ENCODE data around the gene EFCAB7. TPM values are rescaled to one million over a fixed set of nuclear protein-coding genes. Genes with fewer than 3 reads are reported as not detected.

Gene EFCAB7
- total and polyA plus RNA-seq, 2 of the 8 experiments (the other 6 are each of a cell fraction or from before 2014, with no cell fraction given), result 1.1 to 3.1 TPM

- H3K9me3 ChIP-seq (ENCODE audit: insufficient read depth in 2 of 2, low read depth in 1 of 2, low read length in 1 of 2), result no peaks in the 10 kb centered on the region
- no peak for DNase-seq (ENCODE audit: low read depth in 1 of 2, low spot score in 2 of 2)
- no peak overlapping the region for H3K4ac ChIP-seq (replicated peaks; ENCODE audit: insufficient read length, low read depth, low read length)
- no peak overlapping the region for H2AFZ ChIP-seq (ENCODE audit: low read length)
- H3K36me3 ChIP-seq (ENCODE audit: control insufficient read depth in 2 of 4, insufficient read depth in 4 of 4, low read length in 3 of 4), result no peaks in the 10 kb centered on the region
- WGBS, 2 experiments (ENCODE audit: extremely low coverage in 1 of 2, insufficient coverage in 1 of 2, insufficient read length in 1 of 2, insufficient replicate concordance in 2 of 2, low coverage in 1 of 2, low lambda C conversion rate in 2 of 2, missing lambda C conversion rate in 1 of 2), result 89% methylated on average over 8 of the region's 8 CpGs; no CpG with 5 or more reads in 1 of the 2 experiments
- H3K18ac ChIP-seq (ENCODE audit: extremely low read depth, low read length), result no peak overlapping the region
- H2BK12ac ChIP-seq (ENCODE audit: low read depth, low read length), result no peak overlapping the region
- no peaks in the 10 kb centered on the region for H3K79me1 ChIP-seq (ENCODE audit: low read depth, low read length)
- H3K4me3 ChIP-seq (ENCODE audit: extremely low read depth in 1 of 4, insufficient read depth in 2 of 4, low read depth in 3 of 4, low read length in 4 of 4), result no peak overlapping the region
- no peaks in the 10 kb centered on the region for H3K79me2 ChIP-seq (ENCODE audit: control insufficient read depth in 1 of 2, insufficient read depth in 2 of 2, low read length in 2 of 2)
- no peak overlapping the region for H3K4me2 ChIP-seq (ENCODE audit: insufficient read depth in 1 of 2, low read depth in 2 of 2, low read length in 2 of 2)
- H2BK15ac ChIP-seq (ENCODE audit: low read length), result no peak overlapping the region
- no peak for TF ChIP-seq USF2 (IDR thresholded peaks at IDR 0.05; ENCODE audit: low read length)
- no peak for TF ChIP-seq SIN3A (conservative IDR thresholded peaks at IDR 0.05 in 1 of 2, IDR thresholded peaks at IDR 0.05 in 1 of 2; ENCODE audit: low read depth in 1 of 2, low read length in 2 of 2)
- no peaks in the 10 kb centered on the region for H4K20me1 ChIP-seq (replicated peaks in 1 of 2; ENCODE audit: control insufficient read depth in 1 of 2, insufficient read depth in 2 of 2, low read length in 2 of 2)
- no peak overlapping the region for H2BK20ac ChIP-seq (ENCODE audit: low read length)
- no peak overlapping the region for H3K56ac ChIP-seq (replicated peaks; ENCODE audit: insufficient read length, low read depth, low read length)
- no peak overlapping the region for H3K9ac ChIP-seq (replicated peaks in 1 of 4; ENCODE audit: extremely low read depth in 1 of 4, low read depth in 3 of 4, low read length in 3 of 4)
- H3K4me1 ChIP-seq (replicated peaks in 1 of 4; ENCODE audit: control insufficient read depth in 3 of 4, insufficient read depth in 4 of 4, low read length in 3 of 4), result no peaks in the 10 kb centered on the region
- FAIRE-seq, result peak; percentile 39
- ChIA-PET CTCF (ENCODE audit: partially characterized antibody) (interaction anchor here (1.4 kb wide), 1 partner anchor 11 kb away, joined by 3 read pairs; no protein-coding TSS in a partner anchor), POLR2A (ENCODE audit: partially characterized antibody) (interaction anchor here (1.1 kb wide), 1 partner anchor 11 kb away, joined by 3 read pairs; no protein-coding TSS in a partner anchor)
- no peak overlapping the region for H4K5ac ChIP-seq (ENCODE audit: insufficient read length, low read depth, low read length)
- H2AK5ac ChIP-seq (ENCODE audit: low read depth, low read length), result no peak overlapping the region
- no peak overlapping the region for H3K27ac ChIP-seq (ENCODE audit: low read depth, low read length)
- H3K27me3 ChIP-seq (replicated peaks in 1 of 4; ENCODE audit: control insufficient read depth in 3 of 4, extremely low read depth in 1 of 4, insufficient read depth in 3 of 4, low read length in 3 of 4), result no peaks in the 10 kb centered on the region
- H3K23me2 ChIP-seq (ENCODE audit: low read depth, low read length), result no peaks in the 10 kb centered on the region
- H4K8ac ChIP-seq (ENCODE audit: extremely low read depth, insufficient read depth, low read length), result no peak overlapping the region
- no peak overlapping the region for H3K23ac ChIP-seq (ENCODE audit: insufficient read length)
- H4K91ac ChIP-seq (replicated peaks; ENCODE audit: insufficient read length, low read length), result no peak overlapping the region
- no peak overlapping the region for H2BK120ac ChIP-seq (replicated peaks; ENCODE audit: low read depth, low read length)
- no peak overlapping the region for H3K14ac ChIP-seq (ENCODE audit: insufficient read length)
- H2BK5ac ChIP-seq (ENCODE audit: low read depth, low read length), result no peak overlapping the region
These were observed 35.8 kb upstream of the EFCAB7 start for GRCh38 chr1:63487336-63488065.

Data from H1 (cell line).